Stimulated activated naive B cell treated with anti-CD40 and anti-IgM and Interleukin-4, amounts not matched to agents 10 μg/mL and 1 μg/mL and 100 μg/mL, for 72 hours (primary cell): Measurements from ENCODE around the gene ITGB6.

Experiments used
- ATAC-seq, 2 donors: fragments of 150-1000 bp; cut with Tn5 transposase; replicated peaks; 2 replicates each; pipeline ENCODE4 v1.10.0; 2021; ENCODE audit warnings: moderate library complexity in 1 of 2
- DNase-seq: peaks from one replicate; pipeline ENCODE4 v3.0.0; 2021
- H3K27ac Mint-ChIP-seq: one replicate; pipeline ENCODE4 v1.8.0; 2022; ENCODE audit warnings: mild to moderate bottlenecking, mixed read lengths
- H3K27me3 Mint-ChIP-seq, 2 donors: one replicate each; pipeline ENCODE4 v1.8.0; 2022; ENCODE audit warnings: mixed read lengths in 2 of 2
- H3K36me3 Mint-ChIP-seq, 2 donors: one replicate each; pipeline ENCODE4 v1.8.0; 2022; ENCODE audit warnings: mixed read lengths in 2 of 2, mild to moderate bottlenecking in 1 of 2
- H3K4me1 Mint-ChIP-seq, 2 donors: one replicate each; pipeline ENCODE4 v1.8.0; 2022; ENCODE audit warnings: mixed read lengths in 2 of 2, mild to moderate bottlenecking in 1 of 2
- H3K4me3 Mint-ChIP-seq, 2 donors: one replicate each; pipeline ENCODE4 v1.8.0; 2022; ENCODE audit warnings: mild to moderate bottlenecking in 2 of 2, mixed read lengths in 2 of 2, moderate library complexity in 1 of 2
- H3K9me3 Mint-ChIP-seq, 2 donors: one replicate each; pipeline ENCODE4 v1.8.0; 2022; ENCODE audit warnings: mixed read lengths in 2 of 2, mild to moderate bottlenecking in 1 of 2

The ITGB6 gene

GRCh38 chr2:160199683-160200389 is at the start of gene ITGB6:
Gene ITGB6, minus strand, starts transcription at chr2:160200272. Its CDS starts 209 bp downstream, at chr2:160200063.
- ATAC-seq (no peak), DNase-seq (no peak)
- no peaks in the 10 kb centered on the region for H3K27me3 Mint-ChIP-seq
- no peaks in the 10 kb centered on the region for H3K9me3 Mint-ChIP-seq
- H3K27ac Mint-ChIP-seq: no peak within 1 kb of the TSS
- H3K4me1 Mint-ChIP-seq: peaks cover 0 to 9% of the 10 kb centered on the region in 2 donors
- H3K4me3 Mint-ChIP-seq: no peak within 1 kb of the TSS
- no peaks in the 10 kb centered on the region for H3K36me3 Mint-ChIP-seq

- ATAC-seq: no peak
Measured at GRCh38 chr2:160247296-160248035, 47.4 kb upstream of the ITGB6 start.

GRCh38 chr2:160246356-160246755 is 46.3 kb upstream of the ITGB6 start:
- Mint-ChIP-seq H3K4me3 (no peak overlapping the region), H3K9me3 (no peaks in the 10 kb centered on the region), H3K36me3 (no peaks in the 10 kb centered on the region), H3K27me3 (no peaks in the 10 kb centered on the region), H3K4me1 (peaks cover 3 to 11% of the 10 kb centered on the region in 2 donors), H3K27ac (no peak overlapping the region)
- DNase-seq (no peak), ATAC-seq (no peak)

More at GRCh38 chr2:160247296-160248035, 47.4 kb upstream of the ITGB6 start:
- Mint-ChIP-seq H3K4me3 (no peak overlapping the region), H3K27me3 (no peaks in the 10 kb centered on the region), H3K9me3 (no peaks in the 10 kb centered on the region), H3K27ac (no peak overlapping the region), H3K4me1 (peaks cover 5 to 13% of the 10 kb centered on the region in 2 donors), H3K36me3 (no peaks in the 10 kb centered on the region)
- no peak for DNase-seq

- Mint-ChIP-seq H3K36me3 (no peaks in the 10 kb centered on the region), H3K27ac (no peak overlapping the region), H3K9me3 (no peaks in the 10 kb centered on the region), H3K4me1 (peaks cover 3 to 11% of the 10 kb centered on the region in 2 donors), H3K4me3 (no peak overlapping the region), H3K27me3 (no peaks in the 10 kb centered on the region)
- DNase-seq (no peak), ATAC-seq (no peak)
Measured at GRCh38 chr2:160245614-160246155, 45.6 kb upstream of the ITGB6 start.

GRCh38 chr2:160242893-160243564 is 43.0 kb upstream of the ITGB6 start:
- no peak overlapping the region for H3K27ac Mint-ChIP-seq
- peaks cover 5 to 6% of the 10 kb centered on the region in 2 donors for H3K27me3 Mint-ChIP-seq
- peaks cover 3 to 11% of the 10 kb centered on the region in 2 donors for H3K4me1 Mint-ChIP-seq
- no peaks in the 10 kb centered on the region for H3K9me3 Mint-ChIP-seq
- H3K4me3 Mint-ChIP-seq: no peak overlapping the region
- H3K36me3 Mint-ChIP-seq: no peaks in the 10 kb centered on the region
- no peak for DNase-seq
- no peak for ATAC-seq

GRCh38 chr2:160241251-160242137 is 41.4 kb upstream of the ITGB6 start:
- H3K4me3 Mint-ChIP-seq: no peak overlapping the region
- H3K9me3 Mint-ChIP-seq: no peaks in the 10 kb centered on the region
- H3K36me3 Mint-ChIP-seq: no peaks in the 10 kb centered on the region
- H3K27ac Mint-ChIP-seq: no peak overlapping the region
- DNase-seq: no peak
- peaks cover 3 to 11% of the 10 kb centered on the region in 2 donors for H3K4me1 Mint-ChIP-seq
- no peak for ATAC-seq
- H3K27me3 Mint-ChIP-seq: peaks cover 6% of the 10 kb centered on the region in 2 donors

- H3K4me1 Mint-ChIP-seq: no peaks in the 10 kb centered on the region
- no peak for DNase-seq
- H3K27me3 Mint-ChIP-seq: peaks cover 6% of the 10 kb centered on the region in 2 donors
- H3K27ac Mint-ChIP-seq: no peak overlapping the region
- no peak for ATAC-seq
- no peaks in the 10 kb centered on the region for H3K36me3 Mint-ChIP-seq
- no peak overlapping the region for H3K4me3 Mint-ChIP-seq
- H3K9me3 Mint-ChIP-seq: no peaks in the 10 kb centered on the region
Measured at GRCh38 chr2:160239436-160239835, 39.4 kb upstream of the ITGB6 start.

GRCh38 chr2:160238392-160238791 is 38.3 kb upstream of the ITGB6 start:
- no peaks in the 10 kb centered on the region for H3K9me3 Mint-ChIP-seq
- no peak overlapping the region for H3K4me3 Mint-ChIP-seq
- H3K27me3 Mint-ChIP-seq: peaks cover 6 to 13% of the 10 kb centered on the region in 2 donors
- H3K27ac Mint-ChIP-seq: no peak overlapping the region
- H3K4me1 Mint-ChIP-seq: no peaks in the 10 kb centered on the region
- no peak for ATAC-seq
- DNase-seq: no peak
- H3K36me3 Mint-ChIP-seq: no peaks in the 10 kb centered on the region

- no peaks in the 10 kb centered on the region for H3K36me3 Mint-ChIP-seq
- H3K4me1 Mint-ChIP-seq: no peaks in the 10 kb centered on the region
- H3K9me3 Mint-ChIP-seq: no peaks in the 10 kb centered on the region
- no peak overlapping the region for H3K4me3 Mint-ChIP-seq
- H3K27me3 Mint-ChIP-seq: peaks cover 0 to 8% of the 10 kb centered on the region in 2 donors
- no peak overlapping the region for H3K27ac Mint-ChIP-seq
- DNase-seq (no peak), ATAC-seq (no peak)
Measured at GRCh38 chr2:160232905-160233475, 32.9 kb upstream of the ITGB6 start.

GRCh38 chr2:160229591-160229990 is 29.5 kb upstream of the ITGB6 start:
- ATAC-seq (no peak), DNase-seq (no peak)
- Mint-ChIP-seq H3K27ac (no peak overlapping the region), H3K4me1 (peaks cover 0 to 5% of the 10 kb centered on the region in 2 donors), H3K36me3 (no peaks in the 10 kb centered on the region), H3K27me3 (peaks cover 15 to 17% of the 10 kb centered on the region in 2 donors), H3K9me3 (no peaks in the 10 kb centered on the region), H3K4me3 (no peak overlapping the region)

GRCh38 chr2:160228141-160228917 is 28.3 kb upstream of the ITGB6 start:
- no peaks in the 10 kb centered on the region for H3K9me3 Mint-ChIP-seq
- peaks cover 0 to 8% of the 10 kb centered on the region in 2 donors for H3K4me1 Mint-ChIP-seq
- no peaks in the 10 kb centered on the region for H3K36me3 Mint-ChIP-seq
- DNase-seq (no peak), ATAC-seq (no peak)
- H3K27me3 Mint-ChIP-seq: peaks cover 8 to 17% of the 10 kb centered on the region in 2 donors
- no peak overlapping the region for H3K4me3 Mint-ChIP-seq
- H3K27ac Mint-ChIP-seq: no peak overlapping the region

GRCh38 chr2:160227293-160227915 is 27.3 kb upstream of the ITGB6 start:
- ATAC-seq: no peak
- Mint-ChIP-seq H3K4me1 (peaks cover 0 to 13% of the 10 kb centered on the region in 2 donors), H3K27ac (no peak overlapping the region), H3K27me3 (peaks cover 8 to 17% of the 10 kb centered on the region in 2 donors), H3K4me3 (no peak overlapping the region), H3K36me3 (no peaks in the 10 kb centered on the region), H3K9me3 (no peaks in the 10 kb centered on the region)
- no peak for DNase-seq
